ENCODE measurements around the gene AUTS2.

DNA sequence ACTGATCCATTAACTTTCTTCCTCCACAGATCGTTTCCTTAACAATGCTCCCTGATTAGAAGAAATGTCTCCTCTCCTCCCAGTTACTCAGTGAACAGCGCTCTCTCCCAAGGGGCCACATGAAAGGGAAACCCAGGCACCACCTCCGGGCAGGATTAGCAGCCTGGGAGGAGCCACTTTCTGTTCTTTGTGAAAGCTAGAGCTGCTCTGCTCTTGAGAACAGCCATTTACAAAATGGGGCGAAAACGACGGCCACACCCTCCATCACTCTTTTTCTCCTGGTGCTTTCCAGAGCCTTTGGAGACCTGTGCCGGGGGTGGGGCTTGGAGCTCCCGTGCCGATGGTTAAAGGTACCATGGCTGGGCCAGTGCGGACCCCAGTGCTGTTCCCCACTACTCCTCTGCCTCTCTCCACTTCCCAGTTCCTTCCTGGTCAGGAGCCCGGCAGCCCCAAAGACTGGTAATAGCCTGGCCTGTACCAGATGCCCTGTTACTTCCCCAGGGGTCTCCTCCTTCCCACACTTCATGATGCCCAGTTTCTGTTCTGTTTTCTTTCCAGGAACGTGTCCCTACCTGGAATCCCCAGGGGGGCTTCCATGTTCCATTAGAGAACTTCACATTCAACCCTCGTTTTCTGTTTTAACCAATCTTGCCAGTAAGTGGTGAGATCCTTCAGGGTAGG, 1130.7 kb downstream of the AUTS2 start:
- TF ChIP-seq, protein P1, sequence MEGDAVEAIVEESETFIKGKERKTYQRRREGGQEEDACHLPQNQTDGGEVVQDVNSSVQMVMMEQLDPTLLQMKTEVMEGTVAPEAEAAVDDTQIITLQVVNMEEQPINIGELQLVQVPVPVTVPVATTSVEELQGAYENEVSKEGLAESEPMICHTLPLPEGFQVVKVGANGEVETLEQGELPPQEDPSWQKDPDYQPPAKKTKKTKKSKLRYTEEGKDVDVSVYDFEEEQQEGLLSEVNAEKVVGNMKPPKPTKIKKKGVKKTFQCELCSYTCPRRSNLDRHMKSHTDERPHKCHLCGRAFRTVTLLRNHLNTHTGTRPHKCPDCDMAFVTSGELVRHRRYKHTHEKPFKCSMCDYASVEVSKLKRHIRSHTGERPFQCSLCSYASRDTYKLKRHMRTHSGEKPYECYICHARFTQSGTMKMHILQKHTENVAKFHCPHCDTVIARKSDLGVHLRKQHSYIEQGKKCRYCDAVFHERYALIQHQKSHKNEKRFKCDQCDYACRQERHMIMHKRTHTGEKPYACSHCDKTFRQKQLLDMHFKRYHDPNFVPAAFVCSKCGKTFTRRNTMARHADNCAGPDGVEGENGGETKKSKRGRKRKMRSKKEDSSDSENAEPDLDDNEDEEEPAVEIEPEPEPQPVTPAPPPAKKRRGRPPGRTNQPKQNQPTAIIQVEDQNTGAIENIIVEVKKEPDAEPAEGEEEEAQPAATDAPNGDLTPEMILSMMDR (conservative IDR thresholded peaks at IDR 0.05; ENCODE audit: low read depth, low read length), result no peak
- no peak for TF ChIP-seq EZH2 (IDR thresholded peaks at IDR 0.05; ENCODE audit: borderline replicate concordance, low read depth, low read length, poor library complexity, severe bottlenecking)

Measured in A673 (cell line).